ENCODE data around the gene TACC2. TPM values are rescaled to one million over a fixed set of nuclear protein-coding genes. Genes with fewer than 3 reads are reported as not detected.

Gene TACC2
- total RNA-seq, 4 donors from 2014 or later, result 11.5 to 73.0 (median 14.5) TPM

DNA sequence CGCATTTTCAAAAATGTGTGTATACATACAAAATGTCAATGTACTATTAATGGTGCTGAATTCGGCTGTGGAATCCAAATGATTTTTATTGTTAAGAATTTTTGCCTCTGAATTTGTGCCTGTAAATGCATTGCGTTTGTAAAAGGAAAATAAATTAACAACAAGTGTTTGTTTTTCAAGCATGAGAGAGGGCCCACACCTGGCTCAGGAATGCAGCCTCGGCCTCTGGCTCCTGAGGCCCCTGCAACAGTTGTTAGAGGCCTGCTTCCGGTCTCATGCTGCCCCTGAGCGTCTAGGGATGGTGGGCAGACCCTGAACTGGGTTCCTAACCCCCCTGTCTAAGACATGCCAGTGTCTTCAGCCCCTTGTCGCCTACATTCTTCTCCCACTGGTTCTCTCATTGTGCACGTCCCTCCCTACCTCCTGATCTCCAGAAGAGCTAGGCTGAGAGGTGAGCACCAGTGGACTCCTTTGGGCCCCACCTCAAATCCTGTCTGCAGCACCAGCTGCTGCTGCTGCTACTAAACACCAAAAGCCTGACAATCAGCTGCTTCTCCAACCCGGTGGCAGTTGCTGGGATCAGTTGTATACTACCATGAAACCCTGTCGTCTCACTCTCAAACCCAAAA is 280.2 kb downstream of the TACC2 start:
- H3K4me1 ChIP-seq, result no peaks in the 10 kb centered on the region
- no peak for TF ChIP-seq POLR2A (IDR thresholded peaks at IDR 0.05)
- TF ChIP-seq, protein P1, sequence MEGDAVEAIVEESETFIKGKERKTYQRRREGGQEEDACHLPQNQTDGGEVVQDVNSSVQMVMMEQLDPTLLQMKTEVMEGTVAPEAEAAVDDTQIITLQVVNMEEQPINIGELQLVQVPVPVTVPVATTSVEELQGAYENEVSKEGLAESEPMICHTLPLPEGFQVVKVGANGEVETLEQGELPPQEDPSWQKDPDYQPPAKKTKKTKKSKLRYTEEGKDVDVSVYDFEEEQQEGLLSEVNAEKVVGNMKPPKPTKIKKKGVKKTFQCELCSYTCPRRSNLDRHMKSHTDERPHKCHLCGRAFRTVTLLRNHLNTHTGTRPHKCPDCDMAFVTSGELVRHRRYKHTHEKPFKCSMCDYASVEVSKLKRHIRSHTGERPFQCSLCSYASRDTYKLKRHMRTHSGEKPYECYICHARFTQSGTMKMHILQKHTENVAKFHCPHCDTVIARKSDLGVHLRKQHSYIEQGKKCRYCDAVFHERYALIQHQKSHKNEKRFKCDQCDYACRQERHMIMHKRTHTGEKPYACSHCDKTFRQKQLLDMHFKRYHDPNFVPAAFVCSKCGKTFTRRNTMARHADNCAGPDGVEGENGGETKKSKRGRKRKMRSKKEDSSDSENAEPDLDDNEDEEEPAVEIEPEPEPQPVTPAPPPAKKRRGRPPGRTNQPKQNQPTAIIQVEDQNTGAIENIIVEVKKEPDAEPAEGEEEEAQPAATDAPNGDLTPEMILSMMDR (IDR thresholded peaks at IDR 0.05), result no peak
- no peaks in the 10 kb centered on the region for H3K27me3 ChIP-seq
- no peak overlapping the region for H3K4me3 ChIP-seq
- H3K36me3 ChIP-seq, result no peaks in the 10 kb centered on the region
- no peaks in the 10 kb centered on the region for H3K9me3 ChIP-seq
- intact Hi-C loops (cut with DNase I; ENCODE audit: low total_unique reads), result no loop called here
- no peak overlapping the region for H3K27ac ChIP-seq
- no peak for DNase-seq

DNA sequence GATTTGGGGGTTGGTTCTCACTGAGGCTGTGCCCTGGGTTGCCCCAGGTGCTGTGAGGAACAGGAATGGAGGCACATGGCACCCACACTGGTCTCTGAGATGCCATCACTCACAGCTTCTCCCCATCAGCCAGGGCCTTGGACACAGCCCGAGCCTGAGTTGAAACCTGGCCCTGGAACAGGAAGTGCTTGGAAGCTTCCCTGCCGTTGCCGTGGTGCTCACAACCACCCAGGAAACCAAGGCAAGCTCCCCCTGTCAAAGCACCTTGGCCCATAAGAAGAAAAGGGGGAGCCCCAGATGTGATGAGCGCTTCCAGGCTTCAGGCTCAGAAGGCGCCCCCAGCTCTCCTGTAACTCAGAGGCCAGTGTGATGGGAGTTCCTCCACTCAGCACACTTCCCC is 282.1 kb downstream of the TACC2 start, which contains the start of gene BTBD16:
BTBD16 (plus strand) TSS at position 221 of the 400 bp plus-strand sequence. CDS start 3,786 bp downstream, outside the sequence.
- intact Hi-C loops (cut with DNase I; ENCODE audit: low total_unique reads), result no loop called here
- TF ChIP-seq POLR2A (IDR thresholded peaks at IDR 0.05), result no peak
- TF ChIP-seq, protein P1 (IDR thresholded peaks at IDR 0.05), result no peak
- H3K4me3 ChIP-seq, result no peak within 1 kb of the TSS
- no peak within 1 kb of the TSS for H3K27ac ChIP-seq
- no peaks in the 10 kb centered on the region for H3K36me3 ChIP-seq
- no peaks in the 10 kb centered on the region for H3K4me1 ChIP-seq
- no peaks in the 10 kb centered on the region for H3K9me3 ChIP-seq
- no peaks in the 10 kb centered on the region for H3K27me3 ChIP-seq
- DNase-seq, result no peak

DNA sequence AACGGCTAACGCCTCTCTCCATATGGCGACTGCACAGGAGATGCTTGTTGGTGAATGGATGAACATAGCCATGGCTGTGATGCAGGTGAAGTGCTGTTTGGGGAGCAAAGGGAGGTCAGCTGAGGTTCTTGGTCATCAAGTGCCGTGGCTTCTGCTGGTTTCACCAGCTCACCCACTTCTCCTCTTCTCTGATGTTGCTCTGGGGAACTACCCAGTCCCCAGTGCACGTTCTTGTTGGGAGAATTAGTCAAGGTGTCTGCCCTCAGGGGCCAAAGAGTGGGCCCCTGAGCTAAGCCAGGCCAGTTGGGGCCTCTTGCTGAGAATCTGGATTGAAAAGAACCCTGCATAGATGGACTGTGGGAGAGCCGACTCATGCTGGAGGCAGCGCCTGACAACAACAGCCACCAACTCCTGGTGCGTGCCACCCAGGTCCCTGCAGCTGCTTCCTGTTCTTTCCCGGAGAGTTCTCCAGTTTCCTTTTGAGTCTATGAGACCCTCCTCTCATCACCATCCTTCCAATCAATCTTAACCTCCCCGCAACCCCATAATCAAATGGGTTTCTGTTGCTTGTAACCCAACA is 285.1 kb downstream of the TACC2 start:
- no peak for DNase-seq
- H3K27ac ChIP-seq, result no peak overlapping the region
- H3K9me3 ChIP-seq, result no peaks in the 10 kb centered on the region
- no peaks in the 10 kb centered on the region for H3K27me3 ChIP-seq
- TF ChIP-seq, protein P1 (IDR thresholded peaks at IDR 0.05), result no peak
- no peak for TF ChIP-seq POLR2A (IDR thresholded peaks at IDR 0.05)
- no peaks in the 10 kb centered on the region for H3K36me3 ChIP-seq
- H3K4me1 ChIP-seq, result no peaks in the 10 kb centered on the region
- intact Hi-C loops (cut with DNase I; ENCODE audit: low total_unique reads), result no loop called here
- no peak overlapping the region for H3K4me3 ChIP-seq

DNA sequence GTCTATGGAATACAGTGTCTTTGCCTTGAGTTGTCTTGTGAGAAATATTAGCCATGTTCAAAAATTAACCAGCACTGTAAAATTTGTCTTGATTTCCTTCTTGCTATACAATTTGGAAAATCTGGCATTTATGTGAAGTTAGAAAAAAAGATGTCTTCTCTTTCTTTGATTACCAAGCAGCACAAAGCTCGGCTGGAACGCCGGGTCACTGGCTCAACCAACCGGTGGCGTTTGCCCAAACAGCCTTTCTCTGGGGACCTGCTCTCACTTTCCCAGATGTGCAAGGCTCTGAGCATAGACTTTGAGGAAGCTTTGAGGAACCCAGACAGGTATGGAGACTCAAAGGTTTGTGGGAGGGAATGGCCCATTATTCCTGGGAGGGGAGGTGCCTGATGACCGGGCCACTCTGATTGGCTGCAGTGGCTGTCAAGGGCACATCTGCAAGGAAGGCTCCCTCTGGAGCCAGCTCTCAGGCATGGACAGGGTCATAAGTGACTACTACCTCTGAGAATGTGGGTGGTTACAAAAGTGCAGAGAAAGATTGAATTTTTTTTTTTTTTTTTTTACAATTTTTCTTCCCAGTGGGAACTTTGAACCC is 287.7 kb downstream of the TACC2 start:
- Histone ChIP-seq H3K27ac (no peak overlapping the region), H3K4me3 (no peak overlapping the region), H3K9me3 (no peaks in the 10 kb centered on the region), H3K4me1 (no peaks in the 10 kb centered on the region), H3K36me3 (no peaks in the 10 kb centered on the region), H3K27me3 (no peaks in the 10 kb centered on the region)
- TF ChIP-seq, protein P1 (IDR thresholded peaks at IDR 0.05), result no peak
- TF ChIP-seq POLR2A (IDR thresholded peaks at IDR 0.05), result no peak
- no peak for DNase-seq
- intact Hi-C loops (cut with DNase I; ENCODE audit: low total_unique reads), result no loop called here

DNA sequence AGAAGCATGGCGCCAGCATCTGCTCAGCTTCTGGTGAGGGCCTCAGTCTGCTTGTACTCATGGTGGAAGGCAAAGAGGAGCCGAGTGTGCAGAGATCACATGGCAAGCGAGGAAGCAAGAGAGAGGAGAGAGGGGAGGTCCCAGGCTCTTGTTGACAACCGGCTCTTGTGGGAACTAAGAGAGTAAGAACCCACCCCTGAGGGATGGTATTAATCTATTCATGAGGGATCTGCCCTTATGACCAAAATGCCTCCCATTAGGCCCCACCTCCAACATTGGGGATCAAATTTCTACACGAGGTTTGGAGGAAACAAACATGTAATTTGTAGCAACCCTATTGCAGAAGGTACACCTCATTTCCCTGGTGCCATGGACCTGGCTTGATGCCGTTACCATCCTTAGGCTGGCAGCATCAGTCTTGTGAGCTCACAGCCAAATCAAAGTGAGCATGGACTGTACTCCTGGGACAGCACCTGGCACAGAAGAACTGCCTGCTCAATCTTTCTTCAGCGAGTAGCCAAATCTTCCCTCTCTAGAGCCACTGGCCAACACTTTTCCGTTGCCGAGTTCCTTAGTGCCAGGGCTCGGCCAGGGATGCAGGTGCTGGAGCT is 288.7 kb downstream of the TACC2 start:
- H3K4me3 ChIP-seq, result no peak overlapping the region
- H3K9me3 ChIP-seq, result no peaks in the 10 kb centered on the region
- no peaks in the 10 kb centered on the region for H3K36me3 ChIP-seq
- no peaks in the 10 kb centered on the region for H3K27me3 ChIP-seq
- DNase-seq, result no peak
- intact Hi-C loops (cut with DNase I; ENCODE audit: low total_unique reads), result no loop called here
- no peak overlapping the region for H3K27ac ChIP-seq
- no peaks in the 10 kb centered on the region for H3K4me1 ChIP-seq
- TF ChIP-seq, protein P1 (IDR thresholded peaks at IDR 0.05), result no peak
- no peak for TF ChIP-seq POLR2A (IDR thresholded peaks at IDR 0.05)
